ENCODE results near the gene CMYA5. TPM values are rescaled to one million over a fixed set of nuclear protein-coding genes. Genes with fewer than 3 reads are reported as not detected.

CMYA5 gene
- total RNA-seq, 2 donors from 2014 or later: 1.6 to 5.6 TPM

DNA sequence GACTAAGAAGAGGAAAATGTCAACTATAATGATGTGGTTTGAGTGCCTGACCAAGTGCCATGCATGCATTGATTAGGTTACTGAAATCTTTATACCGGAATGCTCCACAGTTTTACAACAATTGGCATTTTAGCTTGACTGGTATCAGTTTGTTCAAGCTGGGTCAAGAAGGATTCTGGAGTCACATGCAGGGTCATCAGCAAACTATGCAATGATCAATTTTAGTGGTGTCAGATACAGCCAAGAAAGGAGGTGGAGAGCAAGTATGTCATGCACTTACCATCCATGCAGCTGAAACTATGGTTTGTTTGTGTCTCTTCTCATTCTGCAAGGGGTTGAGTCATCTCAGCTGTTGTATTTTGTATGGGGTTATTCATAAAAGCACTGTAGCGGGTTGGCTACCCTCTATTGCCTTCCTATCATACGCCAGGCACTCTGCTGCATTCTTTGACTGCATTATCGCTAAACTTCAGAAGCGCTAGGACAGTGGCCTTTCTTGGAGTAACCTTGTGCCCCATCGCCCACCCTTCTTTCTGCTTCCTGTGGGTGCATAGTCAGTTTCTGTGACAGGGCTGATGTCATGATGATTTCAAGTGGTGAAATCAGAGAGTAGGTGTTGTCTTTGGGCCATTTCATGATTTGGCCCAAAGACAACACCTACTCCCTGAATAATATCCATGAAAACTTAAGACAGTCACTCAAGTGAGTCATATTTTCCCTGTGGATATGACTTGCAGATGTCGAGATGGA is 156.0 kb downstream of the CMYA5 start:
- ATAC-seq (ENCODE audit: insufficient number of reproducible peaks, low FRiP score, low read depth): no peak
- Histone ChIP-seq H3K9me3 (no peaks in the 10 kb centered on the region), H3K27me3 (replicated peaks; ENCODE audit: insufficient read depth) (no peaks in the 10 kb centered on the region), H3K27ac (no peak overlapping the region), H3K4me3 (no peak overlapping the region), H3K4me1 (ENCODE audit: control insufficient read depth in 1 of 2, low read depth in 2 of 2) (no peaks in the 10 kb centered on the region), H3K36me3 (no peaks in the 10 kb centered on the region)
- TF ChIP-seq, protein P1, sequence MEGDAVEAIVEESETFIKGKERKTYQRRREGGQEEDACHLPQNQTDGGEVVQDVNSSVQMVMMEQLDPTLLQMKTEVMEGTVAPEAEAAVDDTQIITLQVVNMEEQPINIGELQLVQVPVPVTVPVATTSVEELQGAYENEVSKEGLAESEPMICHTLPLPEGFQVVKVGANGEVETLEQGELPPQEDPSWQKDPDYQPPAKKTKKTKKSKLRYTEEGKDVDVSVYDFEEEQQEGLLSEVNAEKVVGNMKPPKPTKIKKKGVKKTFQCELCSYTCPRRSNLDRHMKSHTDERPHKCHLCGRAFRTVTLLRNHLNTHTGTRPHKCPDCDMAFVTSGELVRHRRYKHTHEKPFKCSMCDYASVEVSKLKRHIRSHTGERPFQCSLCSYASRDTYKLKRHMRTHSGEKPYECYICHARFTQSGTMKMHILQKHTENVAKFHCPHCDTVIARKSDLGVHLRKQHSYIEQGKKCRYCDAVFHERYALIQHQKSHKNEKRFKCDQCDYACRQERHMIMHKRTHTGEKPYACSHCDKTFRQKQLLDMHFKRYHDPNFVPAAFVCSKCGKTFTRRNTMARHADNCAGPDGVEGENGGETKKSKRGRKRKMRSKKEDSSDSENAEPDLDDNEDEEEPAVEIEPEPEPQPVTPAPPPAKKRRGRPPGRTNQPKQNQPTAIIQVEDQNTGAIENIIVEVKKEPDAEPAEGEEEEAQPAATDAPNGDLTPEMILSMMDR (IDR thresholded peaks at IDR 0.05): no peak
- DNase-seq (ENCODE audit: low spot score): no peak

DNA sequence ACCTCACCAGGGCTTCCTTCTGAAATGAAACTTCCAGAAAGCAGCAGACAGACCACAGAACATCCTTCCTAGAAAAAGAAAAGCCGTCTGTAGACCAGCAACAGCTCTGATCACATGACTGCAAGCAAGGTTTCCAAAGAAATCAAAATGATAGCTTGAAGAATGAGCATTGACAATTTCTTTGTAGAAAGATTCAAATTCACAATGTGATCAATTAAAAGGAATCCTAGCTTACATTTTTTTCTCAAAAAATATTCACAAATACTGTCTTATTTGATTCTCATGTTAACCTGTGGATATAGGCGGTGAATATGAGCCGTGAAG is 156.5 kb downstream of the CMYA5 start:
- Histone ChIP-seq H3K4me3 (no peak overlapping the region), H3K27ac (no peak overlapping the region), H3K36me3 (no peaks in the 10 kb centered on the region), H3K27me3 (replicated peaks; ENCODE audit: insufficient read depth) (no peaks in the 10 kb centered on the region), H3K4me1 (ENCODE audit: control insufficient read depth in 1 of 2, low read depth in 2 of 2) (no peaks in the 10 kb centered on the region), H3K9me3 (no peaks in the 10 kb centered on the region)
- no peak for ATAC-seq (ENCODE audit: insufficient number of reproducible peaks, low FRiP score, low read depth)
- TF ChIP-seq, protein P1 (IDR thresholded peaks at IDR 0.05): no peak
- no peak for DNase-seq (ENCODE audit: low spot score)

DNA sequence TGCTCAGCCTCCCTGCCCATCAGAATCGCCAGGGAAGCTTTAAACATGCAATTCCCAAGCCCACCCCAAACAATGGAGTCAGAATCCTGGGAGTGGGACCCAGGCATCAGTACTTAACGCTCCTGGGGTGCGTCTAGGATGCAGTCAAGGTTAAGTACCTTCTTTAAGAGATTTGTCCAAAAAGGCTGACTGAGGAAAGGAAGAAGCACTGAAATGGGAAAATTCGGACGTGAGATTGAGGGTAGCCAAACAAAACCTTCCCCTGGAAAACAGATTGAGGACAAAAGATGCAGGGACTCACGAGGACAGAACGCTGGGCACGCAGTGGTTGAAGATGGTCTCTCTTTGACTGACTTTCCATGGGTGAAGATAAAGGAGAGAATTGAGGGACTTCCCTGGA is 157.9 kb downstream of the CMYA5 start:
- no peaks in the 10 kb centered on the region for H3K36me3 ChIP-seq
- H3K27me3 ChIP-seq (replicated peaks; ENCODE audit: insufficient read depth): no peaks in the 10 kb centered on the region
- H3K4me1 ChIP-seq (ENCODE audit: control insufficient read depth in 1 of 2, low read depth in 2 of 2): no peaks in the 10 kb centered on the region
- H3K4me3 ChIP-seq: no peak overlapping the region
- no peak overlapping the region for H3K27ac ChIP-seq
- TF ChIP-seq, protein P1 (IDR thresholded peaks at IDR 0.05): no peak
- no peak for ATAC-seq (ENCODE audit: insufficient number of reproducible peaks, low FRiP score, low read depth)
- H3K9me3 ChIP-seq: no peaks in the 10 kb centered on the region
- DNase-seq (ENCODE audit: low spot score): no peak

DNA sequence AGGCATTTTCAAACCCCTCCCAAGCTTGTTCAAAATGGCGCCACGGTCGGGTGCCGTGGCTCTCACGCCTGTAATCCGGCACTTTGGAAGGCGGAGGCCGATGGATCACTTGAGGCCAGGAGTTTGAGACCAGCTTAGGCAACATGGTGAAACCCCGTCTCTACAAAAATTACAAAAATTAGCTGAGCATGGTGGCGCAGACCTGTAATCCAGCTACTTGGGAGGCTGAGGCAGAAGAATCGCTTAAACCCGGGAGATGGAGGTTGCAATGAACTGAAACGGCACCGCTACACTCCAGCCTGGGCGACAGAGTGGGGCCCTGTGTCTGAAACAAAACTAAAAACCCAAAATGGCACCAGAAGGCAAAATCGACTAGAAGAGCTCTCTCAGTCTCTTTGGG is 159.4 kb downstream of the CMYA5 start:
- DNase-seq (ENCODE audit: low spot score) (no peak), ATAC-seq (ENCODE audit: insufficient number of reproducible peaks, low FRiP score, low read depth) (no peak)
- TF ChIP-seq, protein P1 (IDR thresholded peaks at IDR 0.05): no peak

More for the DNA sequence above, 159.4 kb downstream of the CMYA5 start:
- H3K4me1 ChIP-seq (ENCODE audit: control insufficient read depth in 1 of 2, low read depth in 2 of 2): no peaks in the 10 kb centered on the region
- H3K36me3 ChIP-seq: no peaks in the 10 kb centered on the region
- no peaks in the 10 kb centered on the region for H3K9me3 ChIP-seq
- no peak overlapping the region for H3K4me3 ChIP-seq
- H3K27ac ChIP-seq: no peak overlapping the region
- no peaks in the 10 kb centered on the region for H3K27me3 ChIP-seq (replicated peaks; ENCODE audit: insufficient read depth)

Other genes starting within 250 kb of the CMYA5 start
- 1 to 10 TPM; 2.4 to 7.8 TPM for gene HOMER1, start 175.7 kb upstream of the CMYA5 start, total RNA-seq
- gene TENT2, start 77.4 kb upstream of the CMYA5 start, total RNA-seq: 10 to 100 TPM; 63.5 to 68.7 TPM